Lung (tissue), 16 donors: ENCODE measurements around the gene NPBWR2. TPM values are rescaled to one million over a fixed set of nuclear protein-coding genes. Genes with fewer than 3 reads are reported as not detected.

Experiments
- ATAC-seq: fragments of 200-7000 bp; cut with Tn5 transposase; one replicate; pipeline ENCODE4 v1.9.1; 2020; ENCODE audit warnings: moderate number of reproducible peaks; ENCODE audit not compliant: insufficient read depth, low FRiP score
- DNase-seq, 3 donors: peaks; one replicate each; pipeline ENCODE4 v3.0.0-alpha.2; 2013 to 2017
- H3K27ac ChIP-seq, 2 donors: one replicate each; pipeline ENCODE4 v1.5.1; 2013; ENCODE audit warnings: mild to moderate bottlenecking in 2 of 2, moderate library complexity in 2 of 2, control low read depth in 1 of 2, inconsistent platforms in 1 of 2, low read depth in 1 of 2, low read length in 1 of 2
- H3K27me3 ChIP-seq, 3 donors: one replicate each; pipeline ENCODE4 v1.5.1; 2013; ENCODE audit warnings: low read length in 2 of 3; ENCODE audit not compliant: control insufficient read depth in 3 of 3, insufficient read depth in 3 of 3
- H3K36me3 ChIP-seq, 4 donors: one replicate each; pipeline ENCODE4 v1.5.1; 2013; ENCODE audit warnings: low read length in 4 of 4, mild to moderate bottlenecking in 1 of 4, moderate library complexity in 1 of 4; ENCODE audit not compliant: control insufficient read depth in 4 of 4, insufficient read depth in 4 of 4
- H3K4me1 ChIP-seq, 5 donors: one replicate each; pipeline ENCODE4 v1.5.1; 2013; ENCODE audit warnings: low read length in 5 of 5, mild to moderate bottlenecking in 2 of 5, moderate library complexity in 1 of 5; ENCODE audit not compliant: control insufficient read depth in 5 of 5, insufficient read depth in 5 of 5
- H3K4me3 ChIP-seq: one replicate; pipeline ENCODE4 v1.5.1; 2013; ENCODE audit warnings: mild to moderate bottlenecking, control low read depth, moderate library complexity
- H3K9ac ChIP-seq, 2 donors: one replicate each; pipeline ENCODE4 v1.5.1; 2013; ENCODE audit warnings: low read length in 2 of 2, control low read depth in 1 of 2; ENCODE audit not compliant: insufficient read depth in 1 of 2
- H3K9me3 ChIP-seq, 4 donors: one replicate each; pipeline ENCODE4 v1.5.1; 2013; ENCODE audit warnings: low read length in 3 of 4, mild to moderate bottlenecking in 1 of 4, moderate library complexity in 1 of 4; ENCODE audit not compliant: control insufficient read depth in 4 of 4, insufficient read depth in 3 of 4
- WGBS, 2 donors: extraction: QIAGEN DNeasy Blood & Tissue Kit; methylation state at CpG; one replicate each; pipeline ENCODE4 v1.1.7; 2013; 5-methylcytosine and 5-hydroxymethylcytosine counted together
- long read RNA-seq, 5 donors: transcript quantifications; one replicate each; lab custom pipeline, GENCODE V29; 2026
- polyA plus RNA-seq, 2 donors: library from polyadenylated mRNA; stranded (reverse); fragments of 200-250 nt; gene quantifications; one replicate each; pipeline ENCODE4 v1.2.1, GENCODE V29; 2013
- total RNA-seq, 2 donors: library from RNA; depleted of rRNA in 1 of 2; stranded (reverse); fragments of >200 nt in 1 of 2; gene quantifications; one replicate each; pipeline ENCODE4 v1.2.1, GENCODE V29; 2014 to 2021
- TF ChIP-seq, protein P1 (sequence below): IDR thresholded peaks from 2 replicates; pipeline ENCODE4 v1.5.1; 2012; ENCODE audit warnings: mild to moderate bottlenecking; ENCODE audit errors: control extremely low read depth, extremely low read depth
- donor health status: control.
- donor health status: control.
- donor health status: Bipolar disorder and iron deficiency.
- donor health status: healthy.
- donor health status: DM: yes; HTN: yes; CAD: no.

Gene NPBWR2, protein sequence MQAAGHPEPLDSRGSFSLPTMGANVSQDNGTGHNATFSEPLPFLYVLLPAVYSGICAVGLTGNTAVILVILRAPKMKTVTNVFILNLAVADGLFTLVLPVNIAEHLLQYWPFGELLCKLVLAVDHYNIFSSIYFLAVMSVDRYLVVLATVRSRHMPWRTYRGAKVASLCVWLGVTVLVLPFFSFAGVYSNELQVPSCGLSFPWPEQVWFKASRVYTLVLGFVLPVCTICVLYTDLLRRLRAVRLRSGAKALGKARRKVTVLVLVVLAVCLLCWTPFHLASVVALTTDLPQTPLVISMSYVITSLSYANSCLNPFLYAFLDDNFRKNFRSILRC
- total RNA-seq: not detected
- polyA plus RNA-seq: not detected
- long read RNA-seq, donor 1: 0 reads
- long read RNA-seq, donor 2: 0 reads
- long read RNA-seq, donor 3: 0 reads
- long read RNA-seq, donor 4: 0 reads
- long read RNA-seq, donor 5: 0 reads

DNA sequence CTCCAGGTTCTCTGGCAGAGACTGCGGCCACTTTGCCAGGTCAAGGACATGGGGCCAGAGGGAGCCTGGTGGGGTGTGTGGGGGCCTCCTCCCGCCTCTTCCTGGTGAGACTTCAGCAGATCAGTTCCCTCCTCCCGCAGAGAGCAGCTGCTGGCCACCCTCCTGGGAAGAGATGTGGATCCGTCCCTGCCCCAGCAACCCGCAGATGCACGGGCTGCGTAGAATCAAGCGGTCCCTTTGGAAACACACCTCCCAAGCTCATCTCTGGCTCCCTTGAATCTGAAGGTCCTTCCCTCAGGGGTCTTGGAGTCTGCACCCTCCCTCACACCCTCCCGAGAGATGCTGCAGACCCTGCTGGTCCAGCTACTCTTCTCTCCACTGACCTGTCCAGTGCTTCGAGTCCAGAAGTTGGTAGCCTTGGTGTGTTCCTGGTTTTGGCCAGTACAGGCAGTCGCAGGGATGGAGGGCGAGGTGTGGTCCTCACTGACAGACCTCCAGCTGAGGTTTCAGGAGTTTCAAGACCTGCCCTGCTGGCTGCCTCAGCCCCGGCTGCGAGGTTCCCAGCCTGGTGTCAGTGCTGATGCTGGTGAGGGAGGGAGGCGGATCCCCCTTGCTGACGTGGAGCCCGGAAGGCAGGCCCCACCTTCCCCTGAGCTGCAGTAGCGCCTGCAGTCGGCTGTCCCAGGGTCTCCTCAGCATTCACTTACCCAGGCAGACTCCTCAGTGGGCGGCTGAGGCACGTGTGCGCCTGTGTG, at the start of gene NPBWR2:
TSS of gene NPBWR2 (minus strand) at position 585 of the 755 bp plus-strand sequence. CDS start 734 bp downstream, outside the sequence.
- Histone ChIP-seq H3K9ac (no peak within 1 kb of the TSS), H3K27ac (no peak within 1 kb of the TSS), H3K4me1 (no peaks in the 10 kb centered on the region), H3K4me3 (no peak within 1 kb of the TSS), H3K9me3 (no peaks in the 10 kb centered on the region), H3K27me3 (peaks cover 0 to 5% (median 3%) of the 10 kb centered on the region in 3 donors), H3K36me3 (no peaks in the 10 kb centered on the region)
- DNase-seq: no peak
- 53 to 55% methylated on average over 22 of the region's 22 CpGs for WGBS, 2 donors
- TF ChIP-seq, protein P1, sequence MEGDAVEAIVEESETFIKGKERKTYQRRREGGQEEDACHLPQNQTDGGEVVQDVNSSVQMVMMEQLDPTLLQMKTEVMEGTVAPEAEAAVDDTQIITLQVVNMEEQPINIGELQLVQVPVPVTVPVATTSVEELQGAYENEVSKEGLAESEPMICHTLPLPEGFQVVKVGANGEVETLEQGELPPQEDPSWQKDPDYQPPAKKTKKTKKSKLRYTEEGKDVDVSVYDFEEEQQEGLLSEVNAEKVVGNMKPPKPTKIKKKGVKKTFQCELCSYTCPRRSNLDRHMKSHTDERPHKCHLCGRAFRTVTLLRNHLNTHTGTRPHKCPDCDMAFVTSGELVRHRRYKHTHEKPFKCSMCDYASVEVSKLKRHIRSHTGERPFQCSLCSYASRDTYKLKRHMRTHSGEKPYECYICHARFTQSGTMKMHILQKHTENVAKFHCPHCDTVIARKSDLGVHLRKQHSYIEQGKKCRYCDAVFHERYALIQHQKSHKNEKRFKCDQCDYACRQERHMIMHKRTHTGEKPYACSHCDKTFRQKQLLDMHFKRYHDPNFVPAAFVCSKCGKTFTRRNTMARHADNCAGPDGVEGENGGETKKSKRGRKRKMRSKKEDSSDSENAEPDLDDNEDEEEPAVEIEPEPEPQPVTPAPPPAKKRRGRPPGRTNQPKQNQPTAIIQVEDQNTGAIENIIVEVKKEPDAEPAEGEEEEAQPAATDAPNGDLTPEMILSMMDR: no peak
- ATAC-seq: no peak

DNA sequence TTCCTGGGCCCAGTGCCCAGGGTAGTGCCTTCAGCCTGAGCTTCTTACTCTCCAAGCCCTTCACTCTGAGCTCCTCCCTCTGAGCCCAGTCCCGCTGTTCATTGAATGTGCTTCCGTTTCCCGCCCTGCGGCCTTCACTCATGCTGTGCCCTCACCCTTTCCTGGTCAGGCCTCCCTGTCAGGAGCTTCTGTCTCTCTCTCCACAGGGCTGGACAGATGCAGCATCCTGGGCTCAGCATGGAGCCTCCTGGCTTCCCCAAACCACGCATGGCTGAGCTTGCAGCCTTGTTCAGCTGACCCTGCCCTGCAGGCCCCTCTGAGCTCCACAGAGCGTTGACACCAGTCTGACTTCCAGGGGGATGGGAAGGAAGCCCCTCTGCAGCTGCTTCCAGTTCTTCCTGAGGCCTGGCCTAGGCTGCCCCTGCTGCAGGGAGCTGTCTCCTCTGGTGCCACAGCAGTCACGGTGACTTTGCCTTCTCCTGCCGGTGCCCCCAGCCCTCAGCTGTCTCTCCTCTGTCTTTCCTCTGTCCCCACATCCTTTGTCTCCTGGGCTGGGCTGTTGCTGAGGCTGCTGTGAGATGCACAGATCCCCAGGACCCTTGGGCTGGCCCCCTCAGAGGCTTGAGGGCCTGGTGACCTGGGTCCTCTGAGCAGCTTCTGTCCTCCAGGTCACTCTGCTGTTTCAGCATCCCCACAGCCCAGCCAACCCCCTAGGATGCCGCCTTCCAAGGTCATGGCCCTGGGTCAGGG, 48.9 kb upstream of the NPBWR2 start:
- Histone ChIP-seq H3K36me3 (no peaks in the 10 kb centered on the region), H3K4me3 (no peak overlapping the region), H3K9me3 (peaks cover 0 to 5% (median 0%) of the 10 kb centered on the region in 4 donors), H3K4me1 (no peaks in the 10 kb centered on the region), H3K27me3 (peaks cover 3 to 21% (median 8%) of the 10 kb centered on the region in 3 donors), H3K9ac (no peak overlapping the region), H3K27ac (no peak overlapping the region)
- ATAC-seq: no peak
- peak in 2 of 3 donors; percentile 6 to 20 for DNase-seq
- WGBS, 2 donors: 54 to 70% methylated on average over 9 of the region's 9 CpGs
- TF ChIP-seq, protein P1: no peak

- H3K4me3 ChIP-seq: no peak overlapping the region
- no peak for DNase-seq
- H3K27me3 ChIP-seq: peaks cover 3 to 13% (median 3%) of the 10 kb centered on the region in 3 donors
- H3K9ac ChIP-seq: no peak overlapping the region
- peaks cover 0 to 1% (median 0%) of the 10 kb centered on the region in 4 donors for H3K9me3 ChIP-seq
- H3K27ac ChIP-seq: no peak overlapping the region
- H3K4me1 ChIP-seq: no peaks in the 10 kb centered on the region
- no peaks in the 10 kb centered on the region for H3K36me3 ChIP-seq
- ATAC-seq: no peak
- 76 to 82% methylated on average over 22 of the region's 22 CpGs for WGBS, 2 donors
- TF ChIP-seq, protein P1: no peak
Measured at GRCh38 chr20:64155258-64156135, 48.1 kb upstream of the NPBWR2 start.
